Adipose tissue (tissue), 3 donors: ENCODE results near the gene SNRPD3. TPM values are rescaled to one million over a fixed set of nuclear protein-coding genes. Genes with fewer than 3 reads are reported as not detected.

ENCODE experiments used
- H3K27ac ChIP-seq: one replicate; pipeline ENCODE4 v1.5.1; 2013; ENCODE audit warnings: low read depth, low read length
- WGBS, 3 donors: extraction: QIAGEN DNeasy Blood & Tissue Kit; methylation state at CpG; one replicate each; pipeline ENCODE4 v1.1.7; 2013; 5-methylcytosine and 5-hydroxymethylcytosine counted together
- polyA plus RNA-seq, 3 donors: library from polyadenylated mRNA; stranded (reverse); fragments of 200-250 nt; gene quantifications; one replicate each; pipeline ENCODE4 v1.2.3, GENCODE V29; 2013
- donor health status: healthy with polysubstance abuse.
- donor health status: Bipolar disorder and iron deficiency.
- donor health status: healthy.

Gene SNRPD3
- polyA plus RNA-seq, result 100 to 1,000 TPM in 1 of 3 donors, 10 to 100 TPM in 2; 39.6 to 107 (median 89.5) TPM

GRCh38 chr22:24555165-24556039 is at the start of gene SNRPD3:
Gene SNRPD3, plus strand, starts transcription at chr22:24555999. Its CDS starts 1,676 bp downstream, at chr22:24557675.
- 0 to 1% (median 1%) methylated on average over 56 to 59 of the region's 59 CpGs for WGBS, 3 donors
- peak within 1 kb of the TSS; percentile 94 for H3K27ac ChIP-seq

GRCh38 chr22:24506802-24507438 is 48.9 kb upstream of the SNRPD3 start:
- 39 to 77% (median 47%) methylated on average over 6 of the region's 6 CpGs for WGBS, 3 donors
- H3K27ac ChIP-seq, result no peak overlapping the region

GRCh38 chr22:24507716-24508115 is 48.1 kb upstream of the SNRPD3 start:
- H3K27ac ChIP-seq, result no peak overlapping the region
- WGBS, 3 donors, result 81 to 92% (median 86%) methylated on average over 7 of the region's 7 CpGs

GRCh38 chr22:24510637-24511625 is 44.9 kb upstream of the SNRPD3 start:
- H3K27ac ChIP-seq, result no peak overlapping the region

GRCh38 chr22:24512043-24512442 is 43.8 kb upstream of the SNRPD3 start:
- H3K27ac ChIP-seq, result no peak overlapping the region
- 32 to 52% (median 37%) methylated on average over 3 of the region's 3 CpGs for whole genome bisulfite sequencing, 3 donors

More at GRCh38 chr22:24510637-24511625, 44.9 kb upstream of the SNRPD3 start:
- 27 to 32% (median 27%) methylated on average over 10 of the region's 10 CpGs for WGBS, 3 donors

GRCh38 chr22:24513378-24514240 is 42.2 kb upstream of the SNRPD3 start:
- whole genome bisulfite sequencing, 3 donors, result 89 to 94% (median 93%) methylated on average over 9 of the region's 9 CpGs
- H3K27ac ChIP-seq, result no peak overlapping the region

- WGBS, 3 donors, result 46 to 70% (median 69%) methylated on average over 14 of the region's 14 CpGs
- H3K27ac ChIP-seq, result no peak overlapping the region
These were observed 41.4 kb upstream of the SNRPD3 start for GRCh38 chr22:24514241-24515026.

GRCh38 chr22:24515027-24515338 is 40.8 kb upstream of the SNRPD3 start:
- WGBS, 3 donors, result 92 to 95% (median 94%) methylated on average over 8 of the region's 8 CpGs
- H3K27ac ChIP-seq, result no peak overlapping the region

- H3K27ac ChIP-seq, result peak overlapping the region; percentile 22
These were observed 39.5 kb upstream of the SNRPD3 start for GRCh38 chr22:24516301-24516737.

GRCh38 chr22:24517446-24517845 is 38.4 kb upstream of the SNRPD3 start:
- H3K27ac ChIP-seq, result no peak overlapping the region
- 77 to 96% (median 91%) methylated on average over 2 of the region's 2 CpGs for WGBS, 3 donors

More at GRCh38 chr22:24516301-24516737, 39.5 kb upstream of the SNRPD3 start:
- 12 to 58% (median 23%) methylated on average over 3 of the region's 3 CpGs for WGBS, 3 donors

GRCh38 chr22:24518228-24518627 is 37.6 kb upstream of the SNRPD3 start:
- 77 to 94% (median 86%) methylated on average over 3 of the region's 3 CpGs for WGBS, 3 donors
- H3K27ac ChIP-seq, result no peak overlapping the region

GRCh38 chr22:24518771-24519485 is 36.9 kb upstream of the SNRPD3 start:
- 52 to 80% (median 53%) methylated on average over 9 of the region's 9 CpGs for WGBS, 3 donors
- H3K27ac ChIP-seq, result no peak overlapping the region

- WGBS, 3 donors, result 72 to 90% (median 73%) methylated on average over 5 of the region's 5 CpGs
- no peak overlapping the region for H3K27ac ChIP-seq
These were observed 36.3 kb upstream of the SNRPD3 start for GRCh38 chr22:24519496-24519895.

- 25 to 36% (median 30%) methylated on average over 8 of the region's 8 CpGs for WGBS, 3 donors
- no peak overlapping the region for H3K27ac ChIP-seq
These were observed 34.0 kb upstream of the SNRPD3 start for GRCh38 chr22:24521791-24522245.

GRCh38 chr22:24523873-24524272 is 31.9 kb upstream of the SNRPD3 start:
- no peak overlapping the region for H3K27ac ChIP-seq
- WGBS, 3 donors, result 38 to 75% (median 62%) methylated on average over 2 of the region's 2 CpGs

- H3K27ac ChIP-seq, result no peak overlapping the region
- 7 to 11% (median 9%) methylated on average over 12 of the region's 12 CpGs for WGBS, 3 donors
These were observed 30.3 kb upstream of the SNRPD3 start for GRCh38 chr22:24525416-24526037.
